Neural progenitor cell (in vitro differentiated cells): ENCODE measurements around the gene WDR86. TPM values are rescaled to one million over a fixed set of nuclear protein-coding genes. Genes with fewer than 3 reads are reported as not detected.

Experiments used
- DNase-seq: peaks from one replicate; pipeline ENCODE4 v3.0.0-alpha.2; 2016; ENCODE audit warnings: low spot score
- H2AFZ ChIP-seq: fragments of 200-600 bp; sonication (generic); replicated peaks from 2 replicates; pipeline ENCODE4 v1.6.1; 2016; ENCODE audit warnings: antibody characterized with exemption
- H3F3A ChIP-seq: fragments of 200-600 bp; sonication (generic); 2 replicates; pipeline ENCODE4 v1.6.1; 2016; ENCODE audit warnings: antibody characterized with exemption, low read depth
- H3K27ac ChIP-seq: fragments of 200-600 bp; sonication (generic); 2 replicates; pipeline ENCODE4 v1.5.1; 2016; ENCODE audit warnings: mild to moderate bottlenecking
- H3K27me3 ChIP-seq: fragments of 200-600 bp; sonication (generic); 2 replicates; pipeline ENCODE4 v1.6.1; 2016; ENCODE audit warnings: mild to moderate bottlenecking, moderate library complexity
- H3K36me3 ChIP-seq: fragments of 200-600 bp; sonication (generic); 2 replicates; pipeline ENCODE4 v1.5.1; 2016
- H3K4me1 ChIP-seq: fragments of 200-600 bp; sonication (generic); 2 replicates; pipeline ENCODE4 v1.6.1; 2016; ENCODE audit warnings: mixed run types
- H3K4me2 ChIP-seq: fragments of 200-600 bp; sonication (generic); 2 replicates; pipeline ENCODE4 v1.6.1; 2016
- H3K4me3 ChIP-seq: fragments of 200-600 bp; sonication (generic); 2 replicates; pipeline ENCODE4 v1.5.1; 2016
- H3K79me2 ChIP-seq: fragments of 200-600 bp; sonication (generic); 2 replicates; pipeline ENCODE4 v1.6.1; 2016; ENCODE audit warnings: low read depth
- H3K9ac ChIP-seq: fragments of 200-600 bp; sonication (generic); 2 replicates; pipeline ENCODE4 v1.6.1; 2016
- H3K9me3 ChIP-seq: fragments of 200-600 bp; sonication (generic); 2 replicates; pipeline ENCODE4 v1.5.1; 2016; ENCODE audit warnings: low read depth
- H4K20me1 ChIP-seq: fragments of 200-600 bp; sonication (generic); 2 replicates; pipeline ENCODE4 v1.6.1; 2016; ENCODE audit warnings: low read depth
- H3K27ac Mint-ChIP-seq: 3 replicates; pipeline ENCODE4 v1.8.0; 2021; ENCODE audit warnings: mixed read lengths
- H3K27me3 Mint-ChIP-seq: 2 replicates; pipeline ENCODE4 v1.8.0; 2022; ENCODE audit warnings: low read depth, mild to moderate bottlenecking, inconsistent platforms, moderate library complexity, mixed read lengths; ENCODE audit not compliant: insufficient read depth
- H3K36me3 Mint-ChIP-seq: 3 replicates; pipeline ENCODE4 v1.8.0; 2021; ENCODE audit warnings: mixed read lengths
- H3K4me1 Mint-ChIP-seq: 3 replicates; pipeline ENCODE4 v1.8.0; 2021; ENCODE audit warnings: mixed read lengths
- H3K4me3 Mint-ChIP-seq: 3 replicates; pipeline ENCODE4 v1.8.0; 2021; ENCODE audit warnings: mild to moderate bottlenecking, moderate library complexity, mixed read lengths
- H3K9me3 Mint-ChIP-seq: 3 replicates; pipeline ENCODE4 v1.8.0; 2020; ENCODE audit warnings: mixed read lengths
- CTCF ChIP-seq: fragments of 200-600 bp; sonication (generic); IDR thresholded peaks from 2 replicates; pipeline ENCODE4 v1.5.1; 2017; ENCODE audit warnings: antibody characterized with exemption, mild to moderate bottlenecking
- EZH2 ChIP-seq: fragments of 200-600 bp; sonication (generic); IDR thresholded peaks from 2 replicates; pipeline ENCODE4 v1.6.1; 2017; ENCODE audit warnings: antibody characterized with exemption, mild to moderate bottlenecking, moderate library complexity
- EZH2phosphoT487 ChIP-seq: fragments of 200-600 bp; sonication (generic); IDR thresholded peaks from 2 replicates; pipeline ENCODE4 v1.6.1; 2017; ENCODE audit warnings: antibody characterized with exemption
- total RNA-seq: library from RNA; depleted of rRNA; stranded (reverse); fragments of >200 nt; gene quantifications from 2 replicates; pipeline ENCODE4 v1.2.3, GENCODE V29; 2015; ENCODE audit warnings: low replicate concordance

The WDR86 gene
- total RNA-seq, 1 donor from 2014 or later, result 15.0 TPM

- Histone ChIP-seq H3K9me3 (no peaks in the 10 kb centered on the region), H2AFZ (no peak overlapping the region), H3F3A (peaks cover 37% of the 10 kb centered on the region), H4K20me1 (peaks cover 4% of the 10 kb centered on the region), H3K4me3 (peak overlapping the region; percentile 11), H3K4me2 (peak overlapping the region; percentile 69), H3K9ac (no peak overlapping the region), H3K27me3 (no peaks in the 10 kb centered on the region), H3K4me1 (peaks cover 30% of the 10 kb centered on the region), H3K36me3 (no peaks in the 10 kb centered on the region), H3K79me2 (no peaks in the 10 kb centered on the region), H3K27ac (peak overlapping the region; percentile 94)
- Mint-ChIP-seq H3K4me3 (peak overlapping the region; percentile 72), H3K36me3 (no peaks in the 10 kb centered on the region), H3K27ac (peak overlapping the region; percentile 96), H3K9me3 (peaks cover 2% of the 10 kb centered on the region), H3K4me1 (peaks cover 28% of the 10 kb centered on the region), H3K27me3 (peaks cover 17% of the 10 kb centered on the region)
- TF ChIP-seq EZH2phosphoT487 (no peak), EZH2 (no peak), CTCF (no peak)
- peak; percentile 91 for DNase-seq
Observed at GRCh38 chr7:151428378-151429236, 18.8 kb upstream of the WDR86 start.

- no peaks in the 10 kb centered on the region for H3K79me2 ChIP-seq
- H3K36me3 ChIP-seq, result no peaks in the 10 kb centered on the region
- H3K4me3 Mint-ChIP-seq, result peak overlapping the region; percentile 69
- H3K27me3 ChIP-seq, result no peaks in the 10 kb centered on the region
- no peak for TF ChIP-seq CTCF
- no peak for TF ChIP-seq EZH2phosphoT487
- no peak for TF ChIP-seq EZH2
- peaks cover 28% of the 10 kb centered on the region for H3K4me1 Mint-ChIP-seq
- no peak overlapping the region for H3K9ac ChIP-seq
- peaks cover 37% of the 10 kb centered on the region for H3F3A ChIP-seq
- no peak overlapping the region for H2AFZ ChIP-seq
- peak overlapping the region; percentile 69 for H3K4me2 ChIP-seq
- H3K4me3 ChIP-seq, result peak overlapping the region; percentile 11
- H3K36me3 Mint-ChIP-seq, result no peaks in the 10 kb centered on the region
- DNase-seq, result no peak
- peaks cover 30% of the 10 kb centered on the region for H3K4me1 ChIP-seq
- H3K9me3 Mint-ChIP-seq, result peaks cover 9% of the 10 kb centered on the region
- H3K27ac ChIP-seq, result peak overlapping the region; percentile 94
- H3K27me3 Mint-ChIP-seq, result peaks cover 18% of the 10 kb centered on the region
- H4K20me1 ChIP-seq, result peaks cover 4% of the 10 kb centered on the region
- H3K9me3 ChIP-seq, result no peaks in the 10 kb centered on the region
- H3K27ac Mint-ChIP-seq, result peak overlapping the region; percentile 90
Observed at GRCh38 chr7:151427705-151428377, 18.0 kb upstream of the WDR86 start.

GRCh38 chr7:151426904-151427704, 17.3 kb upstream of the WDR86 start:
- no peak overlapping the region for H3K27ac Mint-ChIP-seq
- no peak overlapping the region for H3K27ac ChIP-seq

More at GRCh38 chr7:151426904-151427704, 17.3 kb upstream of the WDR86 start:
- peaks cover 37% of the 10 kb centered on the region for H3F3A ChIP-seq
- H3K9me3 ChIP-seq, result no peaks in the 10 kb centered on the region
- H2AFZ ChIP-seq, result no peak overlapping the region
- no peak overlapping the region for H3K4me2 ChIP-seq
- Mint-ChIP-seq H3K27me3 (peaks cover 17% of the 10 kb centered on the region), H3K4me3 (no peak overlapping the region), H3K36me3 (peaks cover 3% of the 10 kb centered on the region), H3K9me3 (peaks cover 16% of the 10 kb centered on the region), H3K4me1 (peaks cover 28% of the 10 kb centered on the region)
- no peak overlapping the region for H3K4me3 ChIP-seq
- no peak for TF ChIP-seq EZH2phosphoT487
- TF ChIP-seq CTCF, result no peak
- TF ChIP-seq EZH2, result no peak
- no peak for DNase-seq
- H3K4me1 ChIP-seq, result peaks cover 30% of the 10 kb centered on the region
- H3K79me2 ChIP-seq, result no peaks in the 10 kb centered on the region
- H3K27me3 ChIP-seq, result no peaks in the 10 kb centered on the region
- H3K36me3 ChIP-seq, result no peaks in the 10 kb centered on the region
- no peak overlapping the region for H3K9ac ChIP-seq
- H4K20me1 ChIP-seq, result peaks cover 4% of the 10 kb centered on the region
